PC-9 (cell line): ENCODE results near the gene PEX7. TPM values are rescaled to one million over a fixed set of nuclear protein-coding genes. Genes with fewer than 3 reads are reported as not detected.

ENCODE experiments used
- BruUV-seq: library from RNA; stranded (reverse); fragments of 400-500 nt; replicated peaks from 2 replicates; lab custom pipeline; 2021; lab: Mats Ljungman, UMichigan
- CTCF ChIA-PET: fragments of 300-600 bp; sonication (Branson Sonifier 250); formaldehyde crosslinking; loops from one replicate; lab custom pipeline; 2022; ENCODE audit warnings: antibody characterized with exemption; lab: Charles Lee
- POLR2A ChIA-PET: fragments of 300-600 bp; sonication (Branson Sonifier 250); formaldehyde crosslinking; loops from one replicate; lab custom pipeline; 2022; ENCODE audit warnings: antibody characterized with exemption; ENCODE audit not compliant: unreplicated experiment; lab: Charles Lee
- DNase-seq, 2 experiments: peaks; one replicate each; pipeline versions ENCODE4 v3.0.0 to v3.0.0-alpha.2; 2015 to 2022; ENCODE audit warnings: mixed read lengths in 1 of 2
- H2AFZ ChIP-seq: fragments of 200-600 bp; sonication (generic); 2 replicates; pipeline ENCODE4 v1.8.1; 2017; ENCODE audit warnings: antibody characterized with exemption
- H3F3A ChIP-seq: fragments of 200-600 bp; sonication (generic); 2 replicates; pipeline ENCODE4 v1.8.1; 2017; ENCODE audit warnings: antibody characterized with exemption, mild to moderate bottlenecking, low read depth; ENCODE audit not compliant: insufficient read depth
- H3K27ac ChIP-seq: fragments of 200-600 bp; sonication (generic); 2 replicates; pipeline ENCODE4 v1.6.1; 2016; ENCODE audit warnings: mixed run types
- H3K27me3 ChIP-seq: fragments of 200-600 bp; sonication (generic); 2 replicates; pipeline ENCODE4 v1.6.1; 2016; ENCODE audit warnings: low read depth, mixed run types; ENCODE audit not compliant: insufficient read depth
- H3K36me3 ChIP-seq: fragments of 200-600 bp; sonication (generic); 2 replicates; pipeline ENCODE4 v1.6.1; 2016; ENCODE audit warnings: low read depth, mixed run types
- H3K4me1 ChIP-seq: fragments of 200-600 bp; sonication (generic); replicated peaks from 2 replicates; pipeline ENCODE4 v1.6.1; 2016; ENCODE audit warnings: mixed run types; ENCODE audit not compliant: insufficient read depth
- H3K4me2 ChIP-seq: fragments of 200-600 bp; sonication (generic); 2 replicates; pipeline ENCODE4 v1.6.1; 2017; ENCODE audit warnings: mixed run types
- H3K4me3 ChIP-seq: fragments of 200-600 bp; sonication (generic); 2 replicates; pipeline ENCODE4 v1.6.1; 2016; ENCODE audit warnings: mixed run types
- H3K79me2 ChIP-seq: fragments of 200-600 bp; sonication (generic); 2 replicates; pipeline ENCODE4 v1.6.1; 2017; ENCODE audit warnings: low read depth, mixed run types
- H3K9me2 ChIP-seq: fragments of 200-600 bp; sonication (generic); 2 replicates; pipeline ENCODE4 v1.8.1; 2017; ENCODE audit warnings: mild to moderate bottlenecking; ENCODE audit not compliant: insufficient read depth
- H3K9me3 ChIP-seq: fragments of 200-600 bp; sonication (generic); 2 replicates; pipeline ENCODE4 v1.8.1; 2016; ENCODE audit warnings: low read depth; ENCODE audit not compliant: insufficient read depth
- H4K20me1 ChIP-seq: fragments of 200-600 bp; sonication (generic); 2 replicates; pipeline ENCODE4 v1.8.1; 2017; ENCODE audit not compliant: insufficient read depth
- EZH2 ChIP-seq: fragments of 200-600 bp; sonication (generic); IDR thresholded peaks from 2 replicates; pipeline ENCODE4 v1.8.0; 2017; ENCODE audit warnings: antibody characterized with exemption, low read depth
- intact Hi-C: fragments of 100-400 bp; cut with micrococcal nuclease; formaldehyde crosslinking; loops from one replicate; pipeline ENCODE4 v1.10.0; 2022; ENCODE audit not compliant: unreplicated experiment
- total RNA-seq: library from RNA; stranded (reverse); gene quantifications from 2 replicates; pipeline ENCODE4 v1.2.3, GENCODE V29; 2021
- TF ChIP-seq, protein P1 (sequence below): fragments of 200-600 bp; sonication (generic); conservative IDR thresholded peaks from 2 replicates; pipeline ENCODE4 v1.6.1; 2017; ENCODE audit warnings: mixed run types, antibody characterized with exemption, mild to moderate bottlenecking, moderate library complexity

The PEX7 gene
- total RNA-seq, 1 experiment from 2014 or later, result 5.6 TPM

DNA sequence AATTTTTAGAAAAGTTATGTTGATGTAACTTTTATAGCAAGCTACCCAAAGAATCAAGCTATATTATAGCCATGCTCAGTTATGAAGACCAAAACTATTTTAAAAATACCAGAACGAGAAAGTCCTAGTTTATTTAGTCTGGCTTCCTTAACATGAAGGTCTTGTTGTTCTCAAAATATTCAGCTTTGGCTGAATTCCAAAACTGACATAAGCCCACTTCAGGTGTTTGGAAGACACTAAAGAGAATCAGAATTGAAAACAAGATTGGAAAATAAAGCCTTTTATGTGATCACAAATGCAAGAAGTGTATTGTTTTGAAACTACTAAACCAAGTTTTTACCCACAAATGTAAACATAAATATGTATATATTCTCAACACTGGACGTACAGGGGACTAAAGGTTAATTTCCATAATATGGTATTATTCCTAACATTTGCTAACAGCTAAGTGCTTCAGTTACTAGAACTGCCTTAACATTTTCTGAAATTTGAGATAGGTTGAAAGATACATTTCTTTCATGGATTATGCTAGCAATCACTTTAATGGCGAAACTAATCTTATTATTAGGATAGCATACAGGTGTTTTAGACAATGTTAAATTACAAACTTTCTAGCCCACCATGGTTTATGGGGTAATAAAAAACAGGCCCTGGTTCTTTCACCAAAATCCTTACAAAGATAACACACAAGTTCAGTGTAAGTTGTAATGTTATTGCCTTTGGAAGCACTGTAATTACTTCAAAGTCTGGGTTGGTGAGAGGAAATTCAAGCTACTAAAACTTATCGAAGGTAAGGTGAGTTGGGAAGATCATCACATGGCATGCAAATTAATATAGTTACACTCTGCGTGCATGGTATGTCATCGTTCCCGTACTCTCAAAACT is 31.7 kb upstream of the PEX7 start:
- peaks cover 57% of the 10 kb centered on the region for H3K4me1 ChIP-seq
- H3K4me2 ChIP-seq, result peak overlapping the region; percentile 91
- peak in 1 of 2 experiments; percentile 41 for DNase-seq
- ChIA-PET CTCF (interaction anchor here (0.6 to 2.9 kb wide), 3 partner anchors 11 to 147 kb away, joined by 6 to 102 read pairs (median 6); no protein-coding TSS in a partner anchor), POLR2A (interaction anchor here (0.6 to 0.8 kb wide), 3 partner anchors 50 to 180 kb away, joined by 3 to 5 read pairs (median 3); no protein-coding TSS in a partner anchor)
- no peaks in the 10 kb centered on the region for H3K9me3 ChIP-seq
- H4K20me1 ChIP-seq, result no peaks in the 10 kb centered on the region
- H3F3A ChIP-seq, result peaks cover 34% of the 10 kb centered on the region; the same call in 1 of the 2 replicates
- no TSS peak for BruUV-seq
- TF ChIP-seq EZH2, result no peak
- TF ChIP-seq, protein P1, sequence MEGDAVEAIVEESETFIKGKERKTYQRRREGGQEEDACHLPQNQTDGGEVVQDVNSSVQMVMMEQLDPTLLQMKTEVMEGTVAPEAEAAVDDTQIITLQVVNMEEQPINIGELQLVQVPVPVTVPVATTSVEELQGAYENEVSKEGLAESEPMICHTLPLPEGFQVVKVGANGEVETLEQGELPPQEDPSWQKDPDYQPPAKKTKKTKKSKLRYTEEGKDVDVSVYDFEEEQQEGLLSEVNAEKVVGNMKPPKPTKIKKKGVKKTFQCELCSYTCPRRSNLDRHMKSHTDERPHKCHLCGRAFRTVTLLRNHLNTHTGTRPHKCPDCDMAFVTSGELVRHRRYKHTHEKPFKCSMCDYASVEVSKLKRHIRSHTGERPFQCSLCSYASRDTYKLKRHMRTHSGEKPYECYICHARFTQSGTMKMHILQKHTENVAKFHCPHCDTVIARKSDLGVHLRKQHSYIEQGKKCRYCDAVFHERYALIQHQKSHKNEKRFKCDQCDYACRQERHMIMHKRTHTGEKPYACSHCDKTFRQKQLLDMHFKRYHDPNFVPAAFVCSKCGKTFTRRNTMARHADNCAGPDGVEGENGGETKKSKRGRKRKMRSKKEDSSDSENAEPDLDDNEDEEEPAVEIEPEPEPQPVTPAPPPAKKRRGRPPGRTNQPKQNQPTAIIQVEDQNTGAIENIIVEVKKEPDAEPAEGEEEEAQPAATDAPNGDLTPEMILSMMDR, result no peak
- peak overlapping the region; percentile 82 for H2AFZ ChIP-seq
- H3K9me2 ChIP-seq, result no peaks in the 10 kb centered on the region
- H3K79me2 ChIP-seq, result peaks cover 58% of the 10 kb centered on the region
- peak overlapping the region; percentile 97 for H3K4me3 ChIP-seq
- 0 out of 2 replicates have a peak, but pooled peaks cover 6% of the 10 kb centered on the region for H3K36me3 ChIP-seq
- H3K27me3 ChIP-seq, result no peaks in the 10 kb centered on the region
- peak overlapping the region; percentile 87 for H3K27ac ChIP-seq
- intact Hi-C loops, result loop anchor here (1.0 to 10.0 kb wide), 4 partner anchors 16 to 506 kb away; partner anchors contain the start of gene BCLAF1

DNA sequence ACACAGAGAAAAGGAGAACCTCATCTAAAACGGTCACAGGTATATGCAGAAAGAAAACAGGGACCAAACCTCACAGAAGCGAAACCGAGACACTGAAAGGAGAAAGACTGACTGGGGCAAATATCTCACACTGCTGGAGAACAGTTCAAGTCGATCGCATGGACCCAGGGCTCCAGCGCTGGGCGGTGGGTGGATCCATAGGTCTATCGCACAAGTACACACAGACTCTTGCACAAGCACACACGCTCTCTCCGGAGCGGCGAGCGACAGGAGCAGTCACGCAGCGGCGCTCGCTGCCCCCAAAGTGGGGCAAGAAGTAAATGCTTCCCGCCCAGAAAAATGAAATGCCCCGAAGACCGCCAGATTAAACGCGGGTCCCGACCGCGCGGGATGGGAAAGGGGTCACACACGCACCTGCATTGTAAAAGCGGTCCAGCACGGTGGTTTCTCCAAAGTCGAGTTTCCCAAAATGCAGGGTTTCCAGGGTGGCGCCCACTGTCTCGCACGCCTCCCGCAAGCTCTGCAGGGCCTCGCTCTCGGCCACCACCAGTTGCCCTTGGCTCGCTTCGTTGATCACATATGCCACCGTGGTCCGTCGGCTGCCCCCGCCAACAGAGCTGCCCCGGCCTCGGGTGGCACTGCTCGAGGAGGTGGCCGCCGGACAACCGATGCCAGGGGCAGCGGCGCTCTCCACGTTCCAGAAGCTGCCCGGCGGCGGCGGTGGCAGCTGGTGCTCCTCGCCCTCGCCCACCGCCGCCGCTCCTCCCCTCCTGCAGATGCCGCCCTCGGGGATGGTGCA is 30.9 kb upstream of the PEX7 start:
- peak overlapping the region; percentile 87 for H3K27ac ChIP-seq
- H3K4me3 ChIP-seq, result peak overlapping the region; percentile 97
- no peaks in the 10 kb centered on the region for H3K27me3 ChIP-seq
- no TSS peak for BruUV-seq
- H3K4me1 ChIP-seq, result peaks cover 50% of the 10 kb centered on the region
- TF ChIP-seq, protein P1, result no peak
- no peak for TF ChIP-seq EZH2
- ChIA-PET POLR2A (interaction anchor here (0.6 to 1.0 kb wide), 9 partner anchors 50 to 502 kb away, joined by 3 to 16 read pairs (median 6); partner anchors contain the start of genes BCLAF1 and MAP7), CTCF (interaction anchor here (0.7 to 2.9 kb wide), 15 partner anchors 10 to 210 kb away, joined by 3 to 102 read pairs (median 4); no protein-coding TSS in a partner anchor)
- intact Hi-C loops, result loop anchor here (2.0 to 10.0 kb wide), 3 partner anchors 17 to 507 kb away; partner anchors contain the start of gene BCLAF1
- no peaks in the 10 kb centered on the region for H4K20me1 ChIP-seq
- H3F3A ChIP-seq, result peaks cover 34% of the 10 kb centered on the region; the same call in 1 of the 2 replicates
- H3K4me2 ChIP-seq, result peak overlapping the region; percentile 91
- H3K36me3 ChIP-seq, result 0 out of 2 replicates have a peak, but pooled peaks cover 6% of the 10 kb centered on the region
- H3K79me2 ChIP-seq, result peaks cover 50% of the 10 kb centered on the region
- no peaks in the 10 kb centered on the region for H3K9me3 ChIP-seq
- H3K9me2 ChIP-seq, result no peaks in the 10 kb centered on the region
- peak overlapping the region; percentile 82 for H2AFZ ChIP-seq
- DNase-seq, result peak; percentile 49 to 72
